Glutamatergic neuron (in vitro differentiated cells): Measurements from ENCODE around the gene CLIC5. TPM values are rescaled to one million over a fixed set of nuclear protein-coding genes. Genes with fewer than 3 reads are reported as not detected.

Source experiments
- DNase-seq: peaks from one replicate; pipeline ENCODE4 v3.0.0; 2022
- H3K27ac Mint-ChIP-seq: one replicate; pipeline ENCODE4 v1.8.0; 2020; ENCODE audit warnings: mild to moderate bottlenecking, mixed read lengths, inconsistent platforms; ENCODE audit not compliant: unreplicated experiment
- H3K27me3 Mint-ChIP-seq: one replicate; pipeline ENCODE4 v1.8.0; 2020; ENCODE audit warnings: mild to moderate bottlenecking, moderate library complexity, mixed read lengths, inconsistent platforms; ENCODE audit not compliant: unreplicated experiment
- H3K36me3 Mint-ChIP-seq: one replicate; pipeline ENCODE4 v1.8.0; 2020; ENCODE audit warnings: mild to moderate bottlenecking, mixed read lengths, inconsistent platforms; ENCODE audit not compliant: unreplicated experiment
- H3K4me1 Mint-ChIP-seq: one replicate; pipeline ENCODE4 v1.8.0; 2020; ENCODE audit warnings: mild to moderate bottlenecking, low read depth, mixed read lengths, inconsistent platforms; ENCODE audit not compliant: unreplicated experiment
- H3K4me3 Mint-ChIP-seq: one replicate; pipeline ENCODE4 v1.8.0; 2020; ENCODE audit warnings: mild to moderate bottlenecking, mixed read lengths, inconsistent platforms; ENCODE audit not compliant: unreplicated experiment
- H3K9me3 Mint-ChIP-seq: one replicate; pipeline ENCODE4 v1.8.0; 2020; ENCODE audit warnings: mild to moderate bottlenecking, moderate library complexity, mixed read lengths, inconsistent platforms; ENCODE audit not compliant: unreplicated experiment
- total RNA-seq: library from RNA; stranded (reverse); fragmentation: NEBNext Ultra II Directional; extraction: Animal tissue kit (Norgen Biotek cat#: 25700); gene quantifications from one replicate; pipeline ENCODE4 v1.2.1, GENCODE V29; 2021; ENCODE audit not compliant: unreplicated experiment
- TF ChIP-seq, protein P1 (sequence below): fragments of 200-600 bp; sonication (generic); IDR thresholded peaks from one replicate; pipeline ENCODE4 v1.5.0; 2021; ENCODE audit not compliant: partially characterized antibody, unreplicated experiment

CLIC5 gene
- total RNA-seq, 1 donor from 2014 or later = not detected

DNA sequence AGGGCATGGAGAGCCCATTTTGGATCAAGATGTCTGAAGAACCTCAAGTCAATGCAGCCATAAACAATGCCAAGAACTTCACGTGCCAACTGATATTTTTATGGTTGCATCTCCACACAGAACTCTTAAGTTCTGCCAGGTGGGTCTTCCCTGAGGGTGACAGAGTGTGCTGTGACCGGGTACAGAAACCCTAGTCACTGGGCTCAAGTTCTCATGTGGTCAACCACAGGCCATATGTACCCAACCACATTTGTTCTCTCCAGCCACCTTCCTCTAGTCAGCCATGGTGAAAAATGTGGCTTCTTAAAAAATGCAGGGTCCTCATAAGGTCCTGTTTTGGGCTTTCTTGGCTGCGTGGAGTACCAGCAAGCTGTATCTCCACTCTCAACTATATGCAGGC, 48.9 kb downstream of the CLIC5 start:
- no peak overlapping the region for H3K27ac Mint-ChIP-seq

DNA sequence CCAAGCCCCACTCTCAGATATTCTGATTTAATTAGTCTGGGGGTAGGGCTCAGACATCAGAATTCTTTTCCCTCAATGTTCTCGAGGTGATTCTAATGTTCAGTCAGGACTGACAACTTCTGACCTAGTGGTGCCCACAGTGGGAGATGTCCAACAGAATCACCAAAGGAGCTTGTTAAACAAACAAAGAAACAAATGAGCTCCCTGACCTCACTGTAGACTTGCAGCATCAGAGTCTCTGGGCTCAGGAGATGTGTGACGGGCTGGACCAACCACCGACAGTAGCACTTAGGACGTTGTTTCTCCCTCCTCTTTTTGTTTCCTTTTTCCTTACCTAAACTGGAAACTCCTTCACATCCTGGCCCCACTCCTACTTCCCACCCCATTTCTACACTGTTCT, 49.3 kb downstream of the CLIC5 start:
- H3K27me3 Mint-ChIP-seq = peaks cover 1% of the 10 kb centered on the region
- peaks cover 2% of the 10 kb centered on the region for H3K9me3 Mint-ChIP-seq
- no peak for DNase-seq
- no peaks in the 10 kb centered on the region for H3K4me1 Mint-ChIP-seq
- H3K4me3 Mint-ChIP-seq = no peak overlapping the region
- no peaks in the 10 kb centered on the region for H3K36me3 Mint-ChIP-seq
- no peak overlapping the region for H3K27ac Mint-ChIP-seq
- TF ChIP-seq, protein P1, sequence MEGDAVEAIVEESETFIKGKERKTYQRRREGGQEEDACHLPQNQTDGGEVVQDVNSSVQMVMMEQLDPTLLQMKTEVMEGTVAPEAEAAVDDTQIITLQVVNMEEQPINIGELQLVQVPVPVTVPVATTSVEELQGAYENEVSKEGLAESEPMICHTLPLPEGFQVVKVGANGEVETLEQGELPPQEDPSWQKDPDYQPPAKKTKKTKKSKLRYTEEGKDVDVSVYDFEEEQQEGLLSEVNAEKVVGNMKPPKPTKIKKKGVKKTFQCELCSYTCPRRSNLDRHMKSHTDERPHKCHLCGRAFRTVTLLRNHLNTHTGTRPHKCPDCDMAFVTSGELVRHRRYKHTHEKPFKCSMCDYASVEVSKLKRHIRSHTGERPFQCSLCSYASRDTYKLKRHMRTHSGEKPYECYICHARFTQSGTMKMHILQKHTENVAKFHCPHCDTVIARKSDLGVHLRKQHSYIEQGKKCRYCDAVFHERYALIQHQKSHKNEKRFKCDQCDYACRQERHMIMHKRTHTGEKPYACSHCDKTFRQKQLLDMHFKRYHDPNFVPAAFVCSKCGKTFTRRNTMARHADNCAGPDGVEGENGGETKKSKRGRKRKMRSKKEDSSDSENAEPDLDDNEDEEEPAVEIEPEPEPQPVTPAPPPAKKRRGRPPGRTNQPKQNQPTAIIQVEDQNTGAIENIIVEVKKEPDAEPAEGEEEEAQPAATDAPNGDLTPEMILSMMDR = no peak

More for the DNA sequence above, 48.9 kb downstream of the CLIC5 start:
- TF ChIP-seq, protein P1 = no peak
- peaks cover 1% of the 10 kb centered on the region for H3K27me3 Mint-ChIP-seq
- H3K4me1 Mint-ChIP-seq = no peaks in the 10 kb centered on the region
- H3K36me3 Mint-ChIP-seq = no peaks in the 10 kb centered on the region
- DNase-seq = no peak
- peaks cover 2% of the 10 kb centered on the region for H3K9me3 Mint-ChIP-seq
- no peak overlapping the region for H3K4me3 Mint-ChIP-seq

DNA sequence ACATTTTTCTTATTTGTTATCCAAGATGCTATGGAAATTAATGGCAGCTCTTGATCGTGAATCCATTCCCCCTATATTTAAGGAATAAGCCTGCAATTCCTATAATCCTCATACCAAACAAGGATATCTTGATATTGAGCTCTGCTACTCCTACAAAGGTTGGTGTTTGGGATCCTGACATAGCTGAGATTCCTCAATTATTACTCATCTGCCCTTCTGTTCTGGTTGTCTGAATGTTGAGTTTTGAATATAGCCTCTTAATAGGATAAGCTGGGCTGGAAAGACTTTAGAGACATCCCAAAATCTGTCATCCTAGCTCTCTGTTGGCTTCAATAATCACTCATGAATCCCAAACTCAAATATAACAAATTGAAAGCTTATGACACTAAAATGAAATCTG, 49.9 kb downstream of the CLIC5 start:
- Mint-ChIP-seq H3K4me3 (no peak overlapping the region), H3K27me3 (peaks cover 1% of the 10 kb centered on the region), H3K36me3 (no peaks in the 10 kb centered on the region), H3K27ac (no peak overlapping the region), H3K4me1 (no peaks in the 10 kb centered on the region), H3K9me3 (peaks cover 2% of the 10 kb centered on the region)
- no peak for DNase-seq
- TF ChIP-seq, protein P1 = no peak

DNA sequence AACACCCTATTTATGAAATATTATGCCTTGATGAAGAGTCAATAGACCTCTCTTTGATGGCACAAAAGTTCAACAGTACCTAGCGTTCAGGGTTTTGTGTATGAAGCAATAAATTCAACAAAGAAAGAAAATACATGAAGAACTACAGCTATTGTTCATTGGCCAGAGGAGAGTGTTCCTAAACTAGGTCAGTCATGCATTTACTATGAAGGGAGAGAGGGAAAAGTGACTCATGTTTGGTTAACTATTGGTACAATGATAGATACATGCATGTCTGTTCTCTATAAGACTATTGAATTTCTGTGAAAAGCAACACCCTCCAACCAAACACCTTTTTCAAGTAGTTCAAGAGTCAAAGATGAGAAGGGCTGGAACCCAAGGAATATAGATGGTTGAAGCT, 50.7 kb downstream of the CLIC5 start:
- TF ChIP-seq, protein P1 = no peak
- no peak overlapping the region for H3K27ac Mint-ChIP-seq

DNA sequence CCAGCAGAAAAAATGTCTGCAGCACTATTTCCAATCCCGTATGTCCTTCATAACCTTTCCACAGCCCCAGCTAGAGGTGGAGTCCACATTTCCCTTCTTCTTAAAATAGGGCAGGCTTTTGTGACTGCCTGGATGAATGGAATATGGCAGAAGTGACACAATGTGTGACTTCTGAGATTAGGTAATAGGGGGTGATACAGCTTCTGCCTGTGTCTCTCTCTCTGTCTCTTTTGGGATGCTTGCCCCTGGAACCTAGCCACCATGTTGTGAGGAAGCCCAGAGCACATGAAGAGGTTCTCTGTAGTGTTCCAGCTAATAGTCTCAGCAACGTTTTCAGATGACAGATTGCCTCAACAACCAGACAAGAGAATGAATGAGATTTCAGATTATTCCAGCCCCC, 51.4 kb downstream of the CLIC5 start:
- Mint-ChIP-seq H3K4me1 (no peaks in the 10 kb centered on the region), H3K27ac (no peak overlapping the region), H3K36me3 (no peaks in the 10 kb centered on the region), H3K4me3 (no peak overlapping the region), H3K27me3 (peaks cover 1% of the 10 kb centered on the region), H3K9me3 (no peaks in the 10 kb centered on the region)
- TF ChIP-seq, protein P1 = no peak
- no peak for DNase-seq

More for the DNA sequence above, 50.7 kb downstream of the CLIC5 start:
- Mint-ChIP-seq H3K4me3 (no peak overlapping the region), H3K4me1 (no peaks in the 10 kb centered on the region), H3K27me3 (peaks cover 1% of the 10 kb centered on the region), H3K36me3 (no peaks in the 10 kb centered on the region), H3K9me3 (no peaks in the 10 kb centered on the region)
- DNase-seq = no peak
